Sigmoid colon (tissue), 4 donors: ENCODE data around the gene SSH3.

Source experiments
- CTCF ChIP-seq, 4 experiments: fragments of 450-650 bp in 3 of 4; fragments of 200-600 bp in 1 of 4; IDR thresholded peaks; one replicate each; pipeline ENCODE4 v1.5.1; 2016 to 2019; ENCODE audit warnings: antibody characterized with exemption in 4 of 4, mild to moderate bottlenecking in 3 of 4, moderate library complexity in 2 of 4
- EP300 ChIP-seq, 4 donors: sonication (generic); formaldehyde crosslinking; IDR thresholded peaks; one replicate each; pipeline ENCODE4 v1.6.1; 2017; ENCODE audit warnings: antibody characterized with exemption in 4 of 4
- POLR2A ChIP-seq, 2 donors: fragments of 450-650 bp; IDR thresholded peaks; one replicate each; pipeline ENCODE4 v1.6.1; 2016; ENCODE audit warnings: antibody characterized with exemption in 2 of 2, mild to moderate bottlenecking in 2 of 2, moderate library complexity in 2 of 2

DNA sequence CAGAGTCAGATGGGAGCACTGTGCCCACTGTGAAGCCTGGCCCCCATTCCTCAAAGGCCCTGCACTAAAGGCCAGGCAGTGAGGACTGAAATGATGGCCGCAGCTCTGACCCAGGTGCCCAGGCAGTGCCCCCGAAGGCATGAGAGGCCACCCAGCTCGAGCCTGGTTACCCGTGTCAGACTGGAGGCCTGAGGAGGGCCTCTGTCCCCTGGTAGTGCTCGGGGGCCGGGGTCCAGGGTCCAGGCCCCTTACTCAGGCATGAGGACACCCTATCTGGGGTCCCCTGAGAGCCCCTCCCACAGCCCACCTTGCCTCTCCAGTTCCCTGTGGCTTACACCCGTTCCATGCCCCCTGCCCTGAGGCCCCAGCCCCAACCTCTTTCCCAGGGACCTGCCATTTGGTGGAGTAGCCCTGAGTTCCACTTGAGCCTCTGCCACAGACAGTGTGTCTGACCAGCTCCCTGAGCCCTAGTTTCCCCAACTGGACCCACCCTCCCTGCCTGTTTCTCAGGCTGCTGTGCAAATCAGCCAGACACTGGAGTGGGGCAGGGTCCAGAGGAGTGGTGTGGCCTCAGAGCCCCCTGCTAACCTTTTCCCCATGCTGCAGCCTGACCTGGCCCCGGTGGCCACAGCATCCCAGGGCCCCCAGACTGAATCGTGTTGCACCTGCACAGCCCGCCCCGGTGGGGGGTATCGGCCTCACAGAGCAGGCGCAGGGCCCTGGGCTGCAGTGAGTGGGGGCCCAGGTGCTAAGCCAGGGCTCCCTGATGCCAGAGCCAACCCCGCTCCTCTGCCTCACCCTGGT, 25.0 kb upstream of the SSH3 start:
- TF ChIP-seq POLR2A (IDR thresholded peaks at IDR 0.05) (no peak), CTCF (IDR thresholded peaks at IDR 0.05) (no peak), EP300 (IDR thresholded peaks at IDR 0.05) (no peak)
